Fibroblast of skin of abdomen (primary cell): ENCODE results near the gene EFHC1. TPM values are rescaled to one million over a fixed set of nuclear protein-coding genes. Genes with fewer than 3 reads are reported as not detected.
A peak's percentile ranks its signal among the peaks of the same experiment; 100 is the strongest.
"Not testable (repeated sequence)": the region's sequence is repeated elsewhere in the genome, so short reads cannot be mapped to it uniquely, and the experiment has no call there.

Experiments used
- DNase-seq: peaks from one replicate; pipeline ENCODE4 v3.0.0-alpha.2; 2013
- polyA plus RNA-seq, 2 experiments: library from polyadenylated mRNA; unstranded; fragments of 120-200 nt; gene quantifications; one replicate each; pipeline ENCODE4 v1.2.1, GENCODE V29; 2013; ENCODE audit not compliant: insufficient read length in 2 of 2

EFHC1 gene, protein sequence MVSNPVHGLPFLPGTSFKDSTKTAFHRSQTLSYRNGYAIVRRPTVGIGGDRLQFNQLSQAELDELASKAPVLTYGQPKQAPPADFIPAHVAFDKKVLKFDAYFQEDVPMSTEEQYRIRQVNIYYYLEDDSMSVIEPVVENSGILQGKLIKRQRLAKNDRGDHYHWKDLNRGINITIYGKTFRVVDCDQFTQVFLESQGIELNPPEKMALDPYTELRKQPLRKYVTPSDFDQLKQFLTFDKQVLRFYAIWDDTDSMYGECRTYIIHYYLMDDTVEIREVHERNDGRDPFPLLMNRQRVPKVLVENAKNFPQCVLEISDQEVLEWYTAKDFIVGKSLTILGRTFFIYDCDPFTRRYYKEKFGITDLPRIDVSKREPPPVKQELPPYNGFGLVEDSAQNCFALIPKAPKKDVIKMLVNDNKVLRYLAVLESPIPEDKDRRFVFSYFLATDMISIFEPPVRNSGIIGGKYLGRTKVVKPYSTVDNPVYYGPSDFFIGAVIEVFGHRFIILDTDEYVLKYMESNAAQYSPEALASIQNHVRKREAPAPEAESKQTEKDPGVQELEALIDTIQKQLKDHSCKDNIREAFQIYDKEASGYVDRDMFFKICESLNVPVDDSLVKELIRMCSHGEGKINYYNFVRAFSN
- 13.1 TPM for polyA plus RNA-seq (2013, experiment 1 of 2; ENCODE audit: insufficient read length)
- 15.2 TPM for polyA plus RNA-seq (2013, experiment 2 of 2; ENCODE audit: insufficient read length)

DNA sequence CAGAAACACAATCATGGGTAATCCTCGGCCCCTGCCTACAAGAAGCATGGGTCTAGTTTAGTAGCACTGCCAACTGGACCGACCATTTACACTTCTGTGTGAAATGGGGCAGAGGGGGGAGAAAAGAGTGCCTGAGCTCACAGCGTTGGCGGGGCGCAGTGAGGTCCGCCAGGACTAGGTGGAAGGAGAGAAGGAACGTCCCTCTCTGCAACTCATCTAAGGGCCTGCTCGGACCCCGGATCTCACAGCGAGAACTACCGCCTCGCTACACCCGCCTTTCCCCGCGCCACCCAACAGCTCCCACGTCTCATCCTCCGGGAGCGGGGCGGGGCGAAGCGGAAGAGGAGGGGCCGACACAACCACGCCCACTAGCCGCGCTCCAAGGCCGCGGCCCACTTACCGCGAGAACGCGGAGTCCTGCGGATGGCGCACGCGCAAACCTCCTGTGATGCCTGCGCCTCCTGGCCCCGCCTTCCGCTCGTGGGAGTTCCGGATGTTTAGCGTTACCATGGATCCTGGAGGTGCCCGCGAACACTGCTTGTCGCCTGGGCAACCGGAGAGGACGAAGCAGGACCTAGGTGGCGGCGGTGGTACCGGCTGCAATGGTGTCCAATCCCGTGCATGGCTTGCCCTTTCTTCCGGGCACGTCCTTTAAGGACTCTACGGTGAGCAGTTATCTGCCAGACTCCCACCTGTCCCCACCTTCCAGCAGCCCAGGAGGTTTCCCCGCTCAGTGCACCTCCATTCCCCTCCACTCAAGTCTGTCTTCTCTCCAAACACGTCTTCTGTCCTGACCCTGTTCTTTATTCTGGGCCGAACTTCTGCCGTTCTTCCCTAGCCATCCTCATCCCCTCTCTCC lies at the start of gene EFHC1:
TSS of gene EFHC1 (plus strand) at position 534 of the 859 bp plus-strand sequence. CDS start at position 603, 69 bp downstream.
- peak; percentile 97 for DNase-seq

DNA sequence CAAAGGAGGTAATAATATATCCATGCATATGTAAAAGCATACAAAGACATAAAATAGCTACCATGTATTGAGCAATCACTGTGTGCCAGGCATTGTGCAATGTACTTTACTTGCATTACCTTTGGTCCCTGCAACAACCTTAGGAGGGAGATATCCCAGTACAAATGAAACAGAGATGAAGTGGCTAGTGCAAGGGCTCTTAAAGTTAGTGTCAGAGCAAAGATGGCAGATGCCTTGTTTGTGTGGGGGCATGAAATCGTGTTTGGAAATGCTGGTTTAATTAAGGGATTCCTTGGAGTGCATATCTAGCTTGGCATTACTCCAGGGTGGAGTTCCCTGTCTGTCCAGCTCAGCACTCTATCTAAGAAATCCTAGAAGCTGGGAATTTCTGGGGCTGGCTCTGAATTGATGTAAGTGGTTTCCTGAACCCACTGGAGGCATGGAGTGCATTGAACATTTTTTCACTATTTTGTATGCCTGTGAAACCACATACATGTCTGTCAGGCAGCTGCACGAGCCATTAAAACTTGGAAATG lies 48.4 kb upstream of the EFHC1 start:
- peak; percentile 49 for DNase-seq

DNA sequence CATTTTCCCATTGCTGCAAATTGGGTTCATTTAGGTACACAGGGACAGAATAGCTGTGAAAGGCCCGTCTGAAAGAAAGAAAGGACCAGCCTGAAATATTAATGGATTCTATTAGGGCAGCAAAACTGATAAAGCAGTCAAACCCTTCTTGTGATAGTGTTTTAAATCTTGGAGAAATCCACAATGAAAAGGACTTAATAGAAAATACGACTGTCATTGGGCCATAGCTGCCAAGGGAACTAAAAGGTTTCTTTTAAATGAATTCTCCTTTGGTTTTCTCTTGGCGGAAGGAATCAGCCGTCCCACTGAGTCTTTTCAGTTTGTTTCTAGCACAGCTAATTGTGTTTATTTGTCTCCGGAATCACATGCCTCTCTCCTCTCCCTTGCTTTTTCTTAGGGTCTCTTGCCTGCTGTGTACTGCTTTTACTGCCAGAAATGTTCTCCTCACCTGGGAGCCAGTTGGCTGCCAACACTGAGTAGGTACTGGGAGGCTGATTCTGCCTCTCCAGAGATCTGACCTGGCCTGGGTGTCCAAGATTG lies 46.9 kb upstream of the EFHC1 start:
- no peak for DNase-seq

DNA sequence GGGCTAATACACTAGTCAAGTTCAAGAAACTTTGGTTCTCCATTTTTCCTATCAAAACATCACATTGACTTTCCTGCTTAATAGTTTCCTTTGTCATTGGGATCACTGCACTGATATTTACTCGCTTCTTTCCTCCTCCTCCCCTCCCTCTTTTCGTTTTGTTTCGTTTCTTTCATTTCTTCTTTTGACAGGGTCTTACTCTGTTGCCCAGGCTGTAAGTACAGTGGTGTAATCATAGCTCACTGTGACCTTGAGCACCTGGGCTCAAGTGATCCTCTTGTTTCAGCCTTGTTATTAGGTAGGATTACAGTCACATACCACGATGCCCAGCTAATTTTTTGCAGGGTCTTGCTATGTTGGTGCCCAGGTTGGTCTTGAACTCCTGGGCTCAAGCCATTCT lies 45.9 kb upstream of the EFHC1 start:
- no peak for DNase-seq

DNA sequence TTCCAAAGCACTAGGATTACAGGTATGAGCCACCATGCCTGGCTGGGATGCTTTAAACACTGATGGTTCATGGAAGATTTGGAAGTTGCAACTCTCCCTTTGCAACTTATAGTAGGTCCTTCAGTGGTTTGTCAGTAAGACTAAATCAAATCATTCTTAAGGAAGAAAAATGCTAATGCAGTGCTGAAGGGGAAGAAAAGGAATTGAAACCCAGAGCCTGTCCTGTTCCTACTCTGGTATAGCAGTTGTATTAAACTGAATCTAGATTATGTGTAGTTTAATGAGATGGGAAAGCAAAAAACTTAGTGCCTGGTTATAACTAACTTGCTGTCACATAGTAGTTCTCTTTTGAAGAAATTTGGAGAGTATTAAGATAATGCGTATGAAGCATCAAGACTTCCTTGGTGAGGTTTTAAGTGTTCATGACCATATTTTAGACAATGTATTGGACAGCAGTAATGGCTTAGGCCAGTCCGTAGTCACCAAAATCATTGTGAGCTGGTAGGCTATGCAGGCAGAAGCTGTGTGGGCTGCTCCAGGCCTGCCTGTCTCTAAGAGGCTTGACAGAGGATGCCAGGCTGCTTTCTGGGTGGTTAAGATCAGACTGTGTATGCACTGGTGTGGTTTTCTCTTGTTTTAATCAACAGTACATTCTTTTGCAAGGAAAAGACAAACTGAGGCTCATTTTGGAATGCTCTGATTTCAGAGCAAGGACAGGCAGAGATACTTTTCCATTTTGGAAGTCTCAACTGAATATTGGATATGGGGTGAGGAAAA lies 44.2 kb upstream of the EFHC1 start:
- no peak for DNase-seq

DNA sequence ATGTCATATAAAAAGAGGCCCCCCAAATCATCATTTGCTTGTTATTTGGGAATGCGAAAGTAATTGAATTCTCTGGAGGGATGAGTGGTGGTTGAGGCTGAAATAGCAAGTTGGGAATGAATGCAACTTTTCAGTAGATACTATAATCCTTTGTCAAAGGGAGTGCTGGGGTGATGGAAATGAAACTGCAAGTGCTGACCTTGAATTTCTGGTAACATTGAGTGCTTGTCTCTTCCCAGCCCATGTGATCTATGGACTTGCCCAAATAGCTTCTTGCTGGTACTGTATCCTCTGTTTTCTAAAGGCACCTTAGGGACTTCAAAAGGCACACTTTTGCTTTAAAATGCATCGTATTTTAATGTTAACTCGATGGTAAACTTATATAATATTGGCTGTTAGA lies 43.4 kb upstream of the EFHC1 start:
- DNase-seq = no peak

DNA sequence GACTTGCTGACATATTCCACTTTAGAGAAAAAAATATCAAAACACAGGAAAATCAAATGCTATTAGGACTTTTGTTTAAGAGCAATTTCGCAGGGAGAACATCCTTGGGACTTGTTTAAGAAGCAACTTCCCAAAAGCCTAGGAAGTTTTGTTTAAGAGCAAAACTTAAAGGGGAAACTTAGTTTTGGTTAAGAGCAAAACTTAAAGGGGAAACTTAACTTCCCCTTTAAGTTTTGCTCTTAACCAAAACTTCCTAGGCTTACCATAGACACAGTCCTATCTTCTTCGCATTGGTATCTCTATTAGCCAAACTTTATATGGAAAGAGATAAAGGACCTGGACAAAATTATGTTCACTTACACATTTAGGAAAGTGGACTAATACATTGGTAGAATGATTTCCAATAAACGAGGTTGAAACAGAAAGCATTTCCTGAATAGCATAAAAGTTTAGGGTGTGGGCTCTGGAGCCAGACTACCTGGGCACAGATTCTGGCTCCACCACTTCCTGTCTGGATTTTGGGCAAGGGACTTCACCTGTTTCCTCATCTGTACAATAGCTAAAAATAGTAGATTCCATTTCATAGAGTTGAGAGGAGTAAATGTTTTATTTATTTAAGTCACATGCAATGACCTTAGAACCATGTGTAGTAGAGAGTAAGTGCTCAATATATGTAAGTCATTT lies 42.5 kb upstream of the EFHC1 start:
- DNase-seq = no peak

DNA sequence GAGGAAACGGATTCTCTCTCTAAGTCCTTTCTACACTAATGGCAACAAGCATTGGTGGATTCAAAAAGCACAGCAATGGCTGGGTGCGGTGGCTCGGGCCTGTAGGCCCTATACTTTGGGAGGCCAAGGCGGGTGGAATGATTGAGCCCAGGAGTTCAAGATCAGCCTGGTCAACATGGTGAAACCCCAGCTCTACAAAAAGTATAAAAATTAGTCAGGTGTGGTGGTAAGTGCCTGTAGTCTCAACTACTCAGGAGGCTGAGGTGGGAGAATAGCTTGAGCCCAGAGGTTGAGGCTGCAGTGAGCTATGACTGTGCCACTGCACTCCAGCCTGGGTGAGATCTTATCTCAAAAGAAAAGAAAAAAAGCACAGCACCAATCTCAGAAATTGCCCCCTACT lies 38.9 kb upstream of the EFHC1 start:
- DNase-seq = no peak

DNA sequence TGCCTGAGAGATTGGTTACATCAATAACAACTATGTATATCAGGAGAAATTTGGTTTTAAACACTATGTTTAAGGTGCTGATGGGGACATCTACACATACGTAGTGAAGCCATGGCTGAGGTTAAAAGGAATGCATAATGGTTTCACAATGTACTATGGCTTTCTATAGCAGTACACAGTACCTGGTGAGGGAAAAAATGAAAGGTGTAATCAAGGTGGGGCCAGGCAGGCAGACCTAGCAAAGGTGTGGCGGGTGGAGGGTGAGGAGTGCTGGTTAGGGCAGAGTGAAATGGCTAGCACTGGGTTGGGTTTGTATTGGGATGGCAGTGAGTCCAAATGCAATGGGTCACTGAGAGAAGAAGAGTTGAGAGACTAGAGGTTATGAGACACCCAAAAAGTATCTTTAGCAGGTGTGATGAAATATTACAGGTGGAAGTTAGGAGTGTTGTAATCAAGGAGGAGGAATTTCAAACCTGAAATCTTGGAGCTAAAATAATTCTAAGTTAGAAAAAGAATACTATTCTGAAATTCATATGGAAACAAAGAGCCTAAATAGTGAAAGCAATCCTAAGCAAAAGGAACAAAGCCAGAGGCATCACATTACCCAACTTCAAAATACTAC lies 35.9 kb upstream of the EFHC1 start:
- no peak for DNase-seq

DNA sequence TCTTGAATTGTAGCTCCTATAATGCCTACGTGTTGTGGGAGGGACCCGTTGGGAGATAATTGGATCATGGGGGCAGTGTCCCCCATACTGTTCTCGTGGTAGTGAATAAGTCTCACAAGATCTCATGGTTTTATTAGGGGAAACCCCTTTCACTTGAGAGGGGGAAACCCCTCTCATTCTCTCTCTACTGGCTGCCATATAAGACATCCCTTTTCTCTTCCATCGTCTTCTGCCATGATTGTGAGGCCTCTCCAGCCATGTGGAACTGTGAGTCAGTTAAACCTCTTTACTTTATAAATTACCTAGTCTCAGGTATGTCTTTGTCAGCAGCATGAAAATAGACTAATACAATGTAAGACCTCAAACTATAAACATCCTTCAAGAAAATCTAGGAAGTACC lies 35.1 kb upstream of the EFHC1 start:
- DNase-seq = no peak

DNA sequence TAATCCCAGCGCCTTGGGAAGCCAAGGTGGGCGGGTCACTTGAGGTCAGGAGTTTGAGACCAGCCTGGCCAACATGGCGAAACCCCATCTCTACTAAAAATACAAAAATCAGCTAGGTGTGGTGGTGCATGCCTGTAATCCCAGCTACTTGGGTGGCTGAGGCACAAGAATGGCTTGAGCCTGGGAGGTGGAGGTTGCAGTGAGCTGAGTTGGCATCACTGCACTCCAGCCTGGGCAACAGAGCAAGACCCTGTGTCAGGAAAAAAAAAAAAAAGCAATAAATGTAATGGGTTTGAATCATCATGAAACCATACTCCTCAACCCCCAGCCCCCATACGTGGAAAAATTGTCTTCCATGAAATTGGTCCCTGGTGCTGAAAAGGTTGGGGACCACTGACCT lies 32.0 kb upstream of the EFHC1 start:
- not testable (repeated sequence) for DNase-seq

DNA sequence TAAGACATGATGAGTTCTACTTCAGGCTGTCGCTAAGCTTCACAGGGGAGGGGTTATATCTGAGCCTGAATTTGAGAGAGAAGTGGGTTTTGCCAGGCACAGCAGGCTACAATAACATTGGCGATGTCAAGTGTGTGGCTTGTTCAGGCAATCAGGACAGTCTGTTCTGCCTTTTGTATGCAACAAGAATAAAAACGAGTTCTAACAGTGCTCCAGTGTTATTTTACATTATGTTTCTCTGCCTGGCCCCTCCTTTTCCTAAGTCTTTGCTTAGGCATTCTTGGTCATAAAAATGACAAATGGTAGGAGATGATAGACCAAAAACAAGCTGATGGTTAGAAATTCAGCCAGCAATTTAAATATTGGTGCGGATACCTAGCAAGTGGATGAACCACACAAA lies 31.4 kb upstream of the EFHC1 start:
- DNase-seq = no peak

DNA sequence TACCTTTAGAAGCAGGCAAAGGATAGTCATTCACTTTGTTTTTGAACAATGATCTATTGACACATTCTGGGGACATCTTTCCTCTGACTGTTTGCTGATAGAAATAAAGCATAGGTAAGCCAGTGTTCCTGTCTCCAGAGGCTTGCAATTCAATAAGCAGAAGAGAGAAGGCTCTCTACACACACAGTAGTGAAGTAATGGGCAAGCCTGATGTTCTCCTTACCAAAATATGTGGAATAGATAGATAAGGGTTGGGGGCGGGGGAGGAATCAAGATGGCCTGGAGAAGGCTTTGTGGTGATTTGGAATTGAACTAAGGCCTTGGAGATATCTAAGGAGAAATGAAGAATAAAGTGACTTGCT lies 30.9 kb upstream of the EFHC1 start:
- DNase-seq = no peak

DNA sequence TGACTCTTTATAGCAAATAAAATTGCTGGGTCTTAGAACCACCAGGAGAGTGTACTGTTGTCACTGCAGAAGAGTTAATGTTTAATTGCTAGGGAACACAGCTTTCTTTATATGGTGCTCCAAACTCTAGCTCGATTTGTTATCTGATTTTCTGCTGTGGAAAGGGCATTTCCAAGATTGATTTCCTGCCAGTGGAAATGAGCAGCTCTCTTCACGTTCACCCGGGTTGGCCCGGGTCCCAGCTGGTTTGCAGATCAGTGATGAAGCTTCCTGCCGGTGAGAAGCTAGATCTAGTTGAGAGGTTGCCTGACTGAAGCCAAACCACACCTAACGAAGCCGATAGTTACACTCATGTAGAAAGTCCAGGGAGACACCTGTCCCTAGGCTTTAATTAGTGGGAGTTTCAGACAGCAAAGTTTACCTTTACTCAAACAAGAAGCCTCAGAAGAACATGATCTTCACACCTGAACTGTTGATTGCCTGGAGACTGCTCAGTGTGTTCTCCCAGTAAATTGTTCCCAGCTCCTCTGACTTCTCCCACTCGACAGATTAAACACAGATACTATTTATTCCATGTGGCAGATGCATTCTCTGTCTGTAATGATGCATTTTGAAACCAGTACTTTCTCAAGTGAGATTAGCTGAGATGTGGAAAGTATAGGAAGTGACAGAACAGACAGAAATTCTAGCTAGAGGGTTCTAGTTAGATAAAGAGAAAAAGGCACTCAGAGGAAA lies 30.3 kb upstream of the EFHC1 start:
- DNase-seq = peak; percentile 49

DNA sequence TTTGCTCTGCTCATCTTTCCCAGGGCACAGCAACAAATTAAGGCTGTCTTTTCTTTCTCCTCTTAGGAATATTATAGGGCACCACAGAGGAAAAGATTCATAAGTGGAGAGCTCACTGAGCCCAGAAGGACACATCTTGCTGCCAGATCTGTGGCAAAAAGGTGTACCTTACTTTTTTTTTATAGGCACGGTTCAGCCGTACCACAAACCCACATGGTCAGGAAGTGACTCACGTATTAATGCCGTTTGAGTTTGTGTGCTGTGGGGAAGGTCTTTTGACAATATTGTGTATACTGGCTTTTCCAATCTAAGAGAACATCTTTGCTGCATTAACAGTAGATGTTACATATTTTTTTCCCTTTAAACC lies 29.8 kb upstream of the EFHC1 start:
- peak; percentile 64 for DNase-seq

DNA sequence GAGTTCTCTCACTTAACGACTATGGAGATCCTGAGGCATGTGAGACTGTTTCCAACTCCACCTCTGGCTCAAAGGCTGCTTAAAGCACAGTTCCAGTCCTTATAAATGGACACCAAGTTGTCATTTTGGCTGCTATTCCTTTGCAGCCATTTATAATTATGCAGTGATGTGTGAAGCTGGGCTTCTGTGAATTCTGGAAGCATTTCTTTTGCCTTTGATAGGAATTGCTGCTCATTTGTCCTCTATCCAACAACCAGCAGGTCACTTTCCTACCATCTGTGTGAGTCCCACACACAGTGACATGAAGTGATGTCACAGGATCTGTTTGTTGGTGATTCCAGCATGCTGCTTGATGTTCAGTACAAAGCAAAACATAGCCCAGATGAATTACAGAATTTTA lies 28.5 kb upstream of the EFHC1 start:
- DNase-seq = no peak

DNA sequence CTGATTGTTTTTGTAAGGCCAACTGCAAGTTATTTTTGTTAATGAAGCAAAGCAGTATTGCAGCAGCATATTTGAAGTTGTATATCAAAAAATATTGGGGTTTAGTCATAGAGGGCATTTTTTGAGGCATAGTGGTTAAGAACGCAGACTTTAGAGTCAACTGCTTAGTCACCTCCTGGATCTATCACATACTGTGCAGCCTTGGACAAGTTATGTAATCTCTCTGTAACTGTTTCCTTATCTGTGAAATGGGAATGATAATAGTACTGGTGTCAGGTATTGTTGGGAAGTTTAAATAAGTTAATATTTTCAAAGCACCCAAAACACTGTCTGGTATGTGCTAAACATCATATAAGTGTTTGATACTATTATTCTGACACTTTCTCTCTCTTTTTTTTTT lies 27.2 kb upstream of the EFHC1 start:
- peak; percentile 68 for DNase-seq

DNA sequence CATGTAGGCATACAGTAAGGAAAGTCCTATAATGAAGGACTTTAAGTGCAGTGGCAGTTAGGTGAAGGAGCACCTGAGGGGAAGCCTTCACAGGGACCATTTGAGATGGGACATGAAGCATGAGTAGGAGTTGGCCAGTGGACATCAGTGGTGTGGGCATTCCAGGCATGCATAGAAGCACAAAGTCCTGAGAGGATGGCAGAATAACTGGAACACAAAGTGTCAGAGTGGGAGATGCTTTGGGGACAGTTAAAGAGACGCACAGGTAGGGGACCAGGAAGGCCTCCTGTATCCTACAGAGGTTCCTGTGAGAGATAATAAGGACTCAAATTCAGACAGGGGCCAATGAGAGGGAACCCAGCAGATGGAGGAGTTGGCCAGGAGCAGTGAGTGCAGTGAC lies 26.4 kb upstream of the EFHC1 start:
- no peak for DNase-seq

DNA sequence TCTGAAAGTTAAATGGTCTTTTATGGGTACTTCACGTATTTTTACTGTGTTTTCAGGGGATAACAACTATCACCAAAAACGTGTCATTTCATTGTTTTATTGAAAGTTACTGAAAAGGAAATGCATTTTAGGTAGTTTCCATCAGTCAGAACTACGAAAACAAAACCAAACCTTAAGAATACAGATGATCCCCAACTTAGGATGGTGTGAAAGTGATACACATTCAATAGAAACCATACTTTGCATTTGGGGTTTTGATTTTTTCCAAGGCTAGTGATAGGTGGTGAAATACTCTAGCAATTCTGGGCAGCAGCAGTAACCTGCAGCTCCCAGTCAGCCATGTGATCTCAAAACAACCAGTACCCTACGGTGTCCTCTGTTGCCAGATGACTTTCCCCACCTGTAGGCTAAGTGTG lies 25.9 kb upstream of the EFHC1 start:
- DNase-seq = no peak

DNA sequence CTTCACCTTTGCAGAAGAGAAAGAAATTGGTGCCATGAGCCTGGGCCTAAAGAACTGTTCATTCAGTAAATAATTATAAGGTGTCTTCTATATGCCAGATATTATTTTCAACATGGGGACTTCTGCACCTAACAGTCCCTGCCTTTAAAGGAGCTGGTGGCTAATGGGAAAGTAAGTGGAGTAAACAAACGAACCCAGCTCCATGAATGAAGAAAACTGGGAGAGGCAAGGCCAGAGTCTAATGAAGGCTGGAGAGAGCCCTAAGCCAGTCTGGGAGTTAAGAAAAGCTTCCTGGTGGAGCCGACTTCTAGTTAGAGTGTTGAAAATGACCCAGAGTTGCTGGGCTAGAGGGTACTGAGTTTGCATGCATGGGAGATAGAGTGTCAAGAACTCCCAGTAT lies 24.2 kb upstream of the EFHC1 start:
- DNase-seq = no peak
